ENCODE measurements around the gene CYP4F22. TPM values are rescaled to one million over a fixed set of nuclear protein-coding genes. Genes with fewer than 3 reads are reported as not detected.

Gene CYP4F22
- total and polyA plus RNA-seq, 10 of the 15 experiments (the other 5 are each of a cell fraction or from before 2014, with no cell fraction given): not detected

- FAIRE-seq (no peak), DNase-seq (ENCODE audit: low read depth, low spot score) (no peak), ATAC-seq (no peak)
- no peaks in the 10 kb centered on the region; the same call in 2 of the 3 replicates for H3K9me3 ChIP-seq (replicated peaks; ENCODE audit: control insufficient read depth, insufficient read depth, low read length)
- H3K9ac ChIP-seq (ENCODE audit: control insufficient read depth, insufficient read depth, low read length): no peak overlapping the region
- ChIA-PET SMC1A (ENCODE audit: uncharacterized antibody, unreplicated experiment) (no interaction called here), RAD21 (ENCODE audit: unreplicated experiment) (no interaction called here), CTCF (no interaction called here), POLR2A (no interaction called here)
- no TSS peak for BruUV-seq (replicated peaks)
- no peak overlapping the region for H2AFZ ChIP-seq (ENCODE audit: control insufficient read depth, low read depth, low read length)
- WGBS (ENCODE audit: insufficient coverage, insufficient replicate concordance, low lambda C conversion rate, missing lambda C conversion rate): 49% methylated on average over 5 of the region's 5 CpGs
- H3K27me3 ChIP-seq (replicated peaks in 1 of 2; ENCODE audit: control insufficient read depth in 2 of 2, insufficient read depth in 2 of 2, low read length in 1 of 2): no peaks in the 10 kb centered on the region
- no peaks in the 10 kb centered on the region for H4K20me1 ChIP-seq (ENCODE audit: control insufficient read depth, insufficient read depth)
- H3K27ac ChIP-seq (ENCODE audit: control insufficient read depth, insufficient read depth): no peak overlapping the region
- intact Hi-C loops (cut with micrococcal nuclease; ENCODE audit: unreplicated experiment): no loop called here
- no peak overlapping the region for H3K4me2 ChIP-seq (ENCODE audit: control insufficient read depth, insufficient read depth)
- in situ Hi-C loops (cut with MboI): no loop called here
- no peak overlapping the region for H3K4me3 ChIP-seq
- TF ChIP-seq NR2C2 (IDR thresholded peaks at IDR 0.05; ENCODE audit: borderline replicate concordance, control insufficient read depth, insufficient read length, low read depth) (no peak), PKNOX1 (IDR thresholded peaks at IDR 0.05) (no peak), ESRRA (IDR thresholded peaks at IDR 0.05; ENCODE audit: low read length) (no peak), IRF3 (IDR thresholded peaks at IDR 0.05) (no peak), IKZF2 (IDR thresholded peaks at IDR 0.05) (no peak), SMAD1 (IDR thresholded peaks at IDR 0.05; ENCODE audit: low read depth, partially characterized antibody) (no peak), NFXL1 (IDR thresholded peaks at IDR 0.05; ENCODE audit: borderline replicate concordance) (no peak), PML (IDR thresholded peaks at IDR 0.05; ENCODE audit: low read length) (no peak), ZSCAN29 (IDR thresholded peaks at IDR 0.05) (no peak), TAF1 (IDR thresholded peaks at IDR 0.05; ENCODE audit: borderline replicate concordance, low read depth, low read length) (no peak), ZNF207 (IDR thresholded peaks at IDR 0.05; ENCODE audit: borderline replicate concordance) (no peak), CBX3 (IDR thresholded peaks at IDR 0.05; ENCODE audit: borderline replicate concordance, low read depth) (no peak), MEF2A (IDR thresholded peaks at IDR 0.05; ENCODE audit: insufficient read depth, low read depth, low read length) (no peak), CUX1 (IDR thresholded peaks at IDR 0.05; ENCODE audit: insufficient replicate concordance, low read depth, low read length) (no peak), TCF7 (IDR thresholded peaks at IDR 0.05; ENCODE audit: borderline replicate concordance) (no peak), ZNF24 (IDR thresholded peaks at IDR 0.05) (no peak)
- no peaks in the 10 kb centered on the region for H3K79me2 ChIP-seq (ENCODE audit: control insufficient read depth, insufficient read depth, low read length)
- H3K36me3 ChIP-seq (ENCODE audit: control insufficient read depth in 2 of 2, insufficient read depth in 2 of 2, low read length in 1 of 2): no peaks in the 10 kb centered on the region
- H3K4me1 ChIP-seq (ENCODE audit: control insufficient read depth, insufficient read depth, low read length): no peaks in the 10 kb centered on the region
These were observed 32.0 kb upstream of the CYP4F22 start for GRCh38 chr19:15476325-15476724.

All from GM12878 (cell line).